Vagina (tissue), 2 donors: Measurements from ENCODE around the gene CNTNAP5. TPM values are rescaled to one million over a fixed set of nuclear protein-coding genes. Genes with fewer than 3 reads are reported as not detected.

Source experiments
- DNase-seq, 2 donors: peaks; one replicate each; pipeline ENCODE4 v3.0.0-alpha.2; 2017; ENCODE audit errors: extremely low spot score in 2 of 2
- H3K27ac ChIP-seq: fragments of 200-600 bp; sonication (generic); one replicate; pipeline ENCODE4 v1.5.1; 2019
- H3K27me3 ChIP-seq: fragments of 200-600 bp; sonication (generic); one replicate; pipeline ENCODE4 v1.5.1; 2019
- H3K36me3 ChIP-seq, 2 donors: fragments of 200-600 bp; sonication (generic); one replicate each; pipeline ENCODE4 v1.5.1; 2017 to 2019
- H3K4me1 ChIP-seq: fragments of 200-600 bp; sonication (generic); one replicate; pipeline ENCODE4 v1.5.1; 2019
- H3K4me3 ChIP-seq, 2 donors: fragments of 200-600 bp; sonication (generic); 1 replicate in 1 of 2; 2 replicates in 1 of 2; pipeline ENCODE4 v1.5.1; 2016 to 2019
- H3K9me3 ChIP-seq: fragments of 200-600 bp; sonication (generic); one replicate; pipeline ENCODE4 v1.5.1; 2019
- POLR2A ChIP-seq, 2 donors: fragments of 450-650 bp; IDR thresholded peaks; one replicate each; pipeline ENCODE4 v1.6.1; 2017; ENCODE audit warnings: antibody characterized with exemption in 2 of 2, mild to moderate bottlenecking in 2 of 2, moderate library complexity in 2 of 2
- POLR2AphosphoS5 ChIP-seq, 2 donors: sonication (generic); formaldehyde crosslinking; IDR thresholded peaks; one replicate each; pipeline ENCODE4 v1.9.0; 2017; ENCODE audit warnings: antibody characterized with exemption in 2 of 2, mild to moderate bottlenecking in 2 of 2, low read depth in 1 of 2; ENCODE audit not compliant: insufficient read depth in 1 of 2
- intact Hi-C: fragments of 100-400 bp; cut with DNase I; formaldehyde crosslinking; loops from one replicate; pipeline ENCODE4 v1.15.1; 2023
- total RNA-seq: library from RNA; depleted of rRNA; stranded (reverse); fragments of >200 nt; gene quantifications from one replicate; pipeline ENCODE4 v1.2.3, GENCODE V29; 2016
- TF ChIP-seq, protein P1 (sequence below), 3 experiments: fragments of 450-650 bp in 2 of 3; fragments of 200-600 bp in 1 of 3; sonication (generic) in 1 of 3; IDR thresholded peaks; one replicate each; pipeline ENCODE4 v1.5.1; 2017 to 2019; ENCODE audit warnings: antibody characterized with exemption in 3 of 3, mild to moderate bottlenecking in 2 of 3, moderate library complexity in 2 of 3

CNTNAP5 gene
- total RNA-seq, 1 donor from 2014 or later = not detected

DNA sequence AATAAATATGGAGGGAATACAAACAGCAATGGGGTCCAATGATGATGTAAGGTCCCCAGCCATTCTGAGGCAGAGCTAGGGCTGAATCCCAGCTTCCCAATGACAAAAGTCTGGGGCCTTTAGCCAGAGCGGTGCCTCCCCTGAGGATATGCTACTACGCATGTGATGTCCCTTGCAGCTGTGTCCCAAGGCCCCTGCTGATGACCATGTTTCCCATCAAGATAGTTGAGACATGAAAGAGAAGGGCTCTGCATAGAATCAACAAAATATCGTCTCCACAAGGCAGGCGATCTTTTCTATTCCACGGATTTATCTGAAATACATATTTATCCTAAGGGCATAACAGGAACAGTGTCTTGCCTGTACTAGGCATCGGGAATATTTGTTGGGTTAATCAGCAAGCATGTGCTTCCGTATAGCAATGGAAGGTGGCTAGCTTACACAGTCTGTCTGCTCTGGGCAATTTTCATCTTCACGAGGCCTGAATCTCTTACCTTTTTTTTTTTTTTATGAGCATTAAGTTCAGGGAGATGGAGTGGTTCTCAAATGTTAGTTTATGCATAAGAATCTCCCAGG is 284.6 kb downstream of the CNTNAP5 start:
- Histone ChIP-seq H3K4me3 (no peak overlapping the region), H3K27me3 (no peaks in the 10 kb centered on the region), H3K4me1 (no peaks in the 10 kb centered on the region), H3K36me3 (no peaks in the 10 kb centered on the region), H3K9me3 (no peaks in the 10 kb centered on the region), H3K27ac (no peak overlapping the region)
- no peak for DNase-seq
- TF ChIP-seq POLR2AphosphoS5 (IDR thresholded peaks at IDR 0.05; ENCODE audit: insufficient read depth in 1 of 2, low read depth in 1 of 2) = no peak
- TF ChIP-seq, protein P1, sequence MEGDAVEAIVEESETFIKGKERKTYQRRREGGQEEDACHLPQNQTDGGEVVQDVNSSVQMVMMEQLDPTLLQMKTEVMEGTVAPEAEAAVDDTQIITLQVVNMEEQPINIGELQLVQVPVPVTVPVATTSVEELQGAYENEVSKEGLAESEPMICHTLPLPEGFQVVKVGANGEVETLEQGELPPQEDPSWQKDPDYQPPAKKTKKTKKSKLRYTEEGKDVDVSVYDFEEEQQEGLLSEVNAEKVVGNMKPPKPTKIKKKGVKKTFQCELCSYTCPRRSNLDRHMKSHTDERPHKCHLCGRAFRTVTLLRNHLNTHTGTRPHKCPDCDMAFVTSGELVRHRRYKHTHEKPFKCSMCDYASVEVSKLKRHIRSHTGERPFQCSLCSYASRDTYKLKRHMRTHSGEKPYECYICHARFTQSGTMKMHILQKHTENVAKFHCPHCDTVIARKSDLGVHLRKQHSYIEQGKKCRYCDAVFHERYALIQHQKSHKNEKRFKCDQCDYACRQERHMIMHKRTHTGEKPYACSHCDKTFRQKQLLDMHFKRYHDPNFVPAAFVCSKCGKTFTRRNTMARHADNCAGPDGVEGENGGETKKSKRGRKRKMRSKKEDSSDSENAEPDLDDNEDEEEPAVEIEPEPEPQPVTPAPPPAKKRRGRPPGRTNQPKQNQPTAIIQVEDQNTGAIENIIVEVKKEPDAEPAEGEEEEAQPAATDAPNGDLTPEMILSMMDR (IDR thresholded peaks at IDR 0.05) = no peak
- no peak for TF ChIP-seq POLR2A (IDR thresholded peaks at IDR 0.05)
- intact Hi-C loops = no loop called here

DNA sequence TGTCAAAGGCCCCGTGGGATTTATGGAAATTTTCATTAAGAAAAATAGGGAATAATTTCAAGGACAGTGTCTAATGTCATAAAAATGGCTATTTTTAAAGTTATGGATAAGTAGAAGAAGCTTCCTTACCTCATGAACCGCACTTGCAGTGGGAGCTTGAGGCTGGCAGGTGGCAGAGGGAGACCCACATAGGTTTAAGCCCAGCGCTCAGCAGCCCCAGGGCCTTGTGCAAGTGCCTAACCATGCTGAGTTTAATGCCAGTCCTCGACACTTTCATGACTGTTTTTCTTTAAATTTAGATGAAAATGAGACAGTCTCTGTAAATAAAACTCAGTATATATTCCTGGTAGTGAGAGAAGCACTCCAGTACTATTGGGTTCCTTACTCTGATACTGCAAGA is 285.6 kb downstream of the CNTNAP5 start:
- intact Hi-C loops = no loop called here
- TF ChIP-seq, protein P1 (IDR thresholded peaks at IDR 0.05) = no peak
- TF ChIP-seq POLR2AphosphoS5 (IDR thresholded peaks at IDR 0.05; ENCODE audit: insufficient read depth in 1 of 2, low read depth in 1 of 2) (no peak), POLR2A (IDR thresholded peaks at IDR 0.05) (no peak)
- no peak for DNase-seq

DNA sequence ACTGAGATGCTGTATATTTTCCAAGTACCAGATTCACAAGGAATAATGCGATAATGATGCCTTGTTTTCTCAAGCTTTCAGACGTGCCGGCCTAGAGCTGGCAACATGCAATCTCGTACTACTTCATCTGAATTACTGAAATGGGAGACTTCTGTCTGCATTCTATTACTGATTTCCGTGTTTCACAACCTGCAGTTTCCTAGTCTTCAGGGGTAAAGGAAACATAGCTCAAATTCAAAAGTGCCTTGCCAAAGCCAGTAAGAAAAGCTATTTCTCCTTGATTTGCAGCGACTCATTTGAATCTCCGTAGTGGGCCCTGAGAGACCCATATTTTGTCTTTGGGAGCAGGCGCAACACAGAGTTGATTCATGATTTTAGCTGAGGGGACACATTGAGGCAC is 289.0 kb downstream of the CNTNAP5 start:
- no peaks in the 10 kb centered on the region for H3K9me3 ChIP-seq
- no peak for DNase-seq
- H3K36me3 ChIP-seq = no peaks in the 10 kb centered on the region
- intact Hi-C loops = no loop called here
- no peak for TF ChIP-seq POLR2A (IDR thresholded peaks at IDR 0.05)
- TF ChIP-seq POLR2AphosphoS5 (IDR thresholded peaks at IDR 0.05; ENCODE audit: insufficient read depth in 1 of 2, low read depth in 1 of 2) = no peak
- TF ChIP-seq, protein P1 (IDR thresholded peaks at IDR 0.05) = no peak
- no peak overlapping the region for H3K27ac ChIP-seq
- H3K27me3 ChIP-seq = no peaks in the 10 kb centered on the region
- H3K4me3 ChIP-seq = no peak overlapping the region
- no peaks in the 10 kb centered on the region for H3K4me1 ChIP-seq

More for the DNA sequence above, 285.6 kb downstream of the CNTNAP5 start:
- Histone ChIP-seq H3K36me3 (no peaks in the 10 kb centered on the region), H3K27me3 (no peaks in the 10 kb centered on the region), H3K27ac (no peak overlapping the region), H3K9me3 (no peaks in the 10 kb centered on the region), H3K4me3 (no peak overlapping the region), H3K4me1 (no peaks in the 10 kb centered on the region)

DNA sequence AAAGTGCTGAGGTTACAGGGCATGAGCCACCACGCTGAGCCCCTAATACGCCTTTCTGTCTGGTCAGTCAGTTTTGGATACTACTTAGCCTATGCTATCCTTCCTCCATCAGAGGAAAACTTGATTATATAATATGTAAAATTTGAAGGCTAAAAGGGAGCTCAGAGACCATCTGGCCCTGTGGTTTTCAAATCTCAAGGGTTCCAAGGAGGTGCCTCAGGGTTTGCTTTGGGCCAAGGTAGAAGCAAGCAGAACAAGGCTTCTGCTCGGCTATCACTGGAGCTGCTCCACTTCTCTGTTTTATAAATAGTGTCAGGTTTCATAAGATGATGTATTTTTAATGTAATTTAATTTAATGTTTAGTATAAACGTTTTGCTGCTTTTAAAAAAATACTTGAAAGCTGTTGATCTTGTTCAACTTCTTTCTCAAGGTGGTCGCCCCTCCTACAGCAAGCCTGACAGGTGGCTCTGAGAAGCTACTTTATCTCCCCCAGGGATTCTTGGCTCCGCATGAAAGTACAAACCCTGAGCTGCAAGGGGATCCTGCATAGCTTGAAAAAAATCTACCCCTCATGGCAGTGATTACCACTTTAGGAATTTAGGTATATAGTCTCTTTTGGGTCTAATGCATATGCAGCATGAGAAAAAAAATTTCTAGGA is 290.3 kb downstream of the CNTNAP5 start:
- Histone ChIP-seq H3K27me3 (no peaks in the 10 kb centered on the region), H3K27ac (no peak overlapping the region), H3K4me3 (no peak overlapping the region), H3K36me3 (no peaks in the 10 kb centered on the region), H3K9me3 (no peaks in the 10 kb centered on the region), H3K4me1 (no peaks in the 10 kb centered on the region)
- TF ChIP-seq, protein P1 (IDR thresholded peaks at IDR 0.05) = no peak
- TF ChIP-seq POLR2A (IDR thresholded peaks at IDR 0.05) (no peak), POLR2AphosphoS5 (IDR thresholded peaks at IDR 0.05; ENCODE audit: insufficient read depth in 1 of 2, low read depth in 1 of 2) (no peak)
- intact Hi-C loops = no loop called here
- no peak for DNase-seq

DNA sequence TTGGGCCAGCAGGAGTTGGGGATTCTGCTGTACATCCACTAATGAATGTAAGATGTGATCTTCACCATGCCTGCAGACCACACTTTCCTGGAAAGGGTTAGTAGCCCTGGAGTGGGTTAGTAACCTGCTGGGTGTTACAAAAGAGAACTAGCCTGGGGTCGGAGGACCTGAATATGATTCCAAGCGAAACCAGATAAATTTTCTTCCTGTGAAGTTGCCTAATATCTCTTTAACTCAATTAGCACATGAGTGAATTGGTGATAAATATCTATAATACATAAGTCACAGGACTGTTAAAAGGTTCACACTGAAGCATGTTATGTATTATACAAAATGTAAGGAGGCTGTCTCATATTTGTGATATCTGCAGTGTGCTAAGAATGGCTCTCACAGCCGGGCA is 291.0 kb downstream of the CNTNAP5 start:
- intact Hi-C loops = no loop called here
- Histone ChIP-seq H3K27ac (no peak overlapping the region), H3K27me3 (no peaks in the 10 kb centered on the region), H3K4me3 (no peak overlapping the region), H3K36me3 (no peaks in the 10 kb centered on the region), H3K9me3 (no peaks in the 10 kb centered on the region), H3K4me1 (no peaks in the 10 kb centered on the region)
- TF ChIP-seq POLR2AphosphoS5 (IDR thresholded peaks at IDR 0.05; ENCODE audit: insufficient read depth in 1 of 2, low read depth in 1 of 2) (no peak), POLR2A (IDR thresholded peaks at IDR 0.05) (no peak)
- TF ChIP-seq, protein P1 (IDR thresholded peaks at IDR 0.05) = no peak
- DNase-seq = no peak
